ENCODE data around the gene CREB3L2.

DNA sequence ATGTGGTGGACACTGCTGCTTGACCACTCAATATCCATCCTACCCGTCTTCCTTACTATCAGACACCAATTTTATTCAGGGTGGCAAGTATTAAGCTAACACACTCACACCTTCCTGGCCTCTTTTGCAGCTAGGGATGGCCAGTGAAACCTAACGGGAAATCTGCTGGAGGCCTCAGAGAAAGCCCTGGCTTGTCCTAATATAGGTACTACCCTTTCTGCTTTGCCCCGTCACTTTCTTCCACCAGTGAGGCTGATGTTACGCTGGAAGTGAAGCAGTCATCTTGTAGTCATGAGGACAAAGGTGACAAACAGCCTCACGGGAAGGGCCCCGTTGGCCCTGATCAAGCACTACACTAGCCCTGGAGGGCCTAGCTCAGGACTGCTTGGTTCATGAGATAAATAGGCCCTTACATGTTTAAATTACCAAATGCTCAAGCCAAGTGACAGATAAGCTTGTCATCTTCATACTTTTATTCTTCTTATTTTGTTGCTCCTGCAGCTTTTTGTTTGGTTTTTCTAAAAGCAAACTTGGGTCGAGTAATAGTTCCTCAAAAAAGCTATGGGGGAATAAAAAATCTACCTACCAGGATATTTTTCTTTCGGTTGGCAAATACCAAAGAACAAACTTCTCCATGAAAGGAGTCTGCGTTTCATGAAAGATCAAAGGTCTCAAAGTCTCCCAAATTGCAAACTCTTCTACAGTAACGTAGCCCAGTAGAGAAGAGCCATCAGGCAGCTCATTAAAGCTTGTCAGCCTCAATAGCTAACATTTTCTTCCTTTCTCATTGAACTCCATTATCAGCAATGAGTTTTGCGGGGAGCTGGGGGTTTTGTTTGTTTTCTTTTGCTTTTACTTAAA, 17.5 kb downstream of the CREB3L2 start:
- TF ChIP-seq, protein P1, sequence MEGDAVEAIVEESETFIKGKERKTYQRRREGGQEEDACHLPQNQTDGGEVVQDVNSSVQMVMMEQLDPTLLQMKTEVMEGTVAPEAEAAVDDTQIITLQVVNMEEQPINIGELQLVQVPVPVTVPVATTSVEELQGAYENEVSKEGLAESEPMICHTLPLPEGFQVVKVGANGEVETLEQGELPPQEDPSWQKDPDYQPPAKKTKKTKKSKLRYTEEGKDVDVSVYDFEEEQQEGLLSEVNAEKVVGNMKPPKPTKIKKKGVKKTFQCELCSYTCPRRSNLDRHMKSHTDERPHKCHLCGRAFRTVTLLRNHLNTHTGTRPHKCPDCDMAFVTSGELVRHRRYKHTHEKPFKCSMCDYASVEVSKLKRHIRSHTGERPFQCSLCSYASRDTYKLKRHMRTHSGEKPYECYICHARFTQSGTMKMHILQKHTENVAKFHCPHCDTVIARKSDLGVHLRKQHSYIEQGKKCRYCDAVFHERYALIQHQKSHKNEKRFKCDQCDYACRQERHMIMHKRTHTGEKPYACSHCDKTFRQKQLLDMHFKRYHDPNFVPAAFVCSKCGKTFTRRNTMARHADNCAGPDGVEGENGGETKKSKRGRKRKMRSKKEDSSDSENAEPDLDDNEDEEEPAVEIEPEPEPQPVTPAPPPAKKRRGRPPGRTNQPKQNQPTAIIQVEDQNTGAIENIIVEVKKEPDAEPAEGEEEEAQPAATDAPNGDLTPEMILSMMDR (IDR thresholded peaks at IDR 0.05): no peak
- TF ChIP-seq POLR2A (IDR thresholded peaks at IDR 0.05): no peak

Measured in ovary (tissue), 3 donors.